ENCODE results near the gene MIPOL1.
"Not testable (repeated sequence)": the region's sequence is repeated elsewhere in the genome, so short reads cannot be mapped to it uniquely, and the experiment has no call there.

MIPOL1 gene

GRCh38 chr14:37462426-37462825 lies 264.7 kb downstream of the MIPOL1 start:
- not testable (repeated sequence) for DNase-seq (ENCODE audit: low read depth in 2 of 2)

GRCh38 chr14:37464192-37464858 lies 266.6 kb downstream of the MIPOL1 start:
- no peak for DNase-seq (ENCODE audit: low read depth in 2 of 2)

- no peak for DNase-seq (ENCODE audit: low read depth in 2 of 2)
Measured at GRCh38 chr14:37466003-37466622, 268.4 kb downstream of the MIPOL1 start.

GRCh38 chr14:37466623-37467088 lies 268.9 kb downstream of the MIPOL1 start:
- no peak for DNase-seq (ENCODE audit: low read depth in 2 of 2)

- no peak for DNase-seq (ENCODE audit: low read depth in 2 of 2)
Measured at GRCh38 chr14:37469650-37470049, 271.9 kb downstream of the MIPOL1 start.

- no peak for DNase-seq (ENCODE audit: low read depth in 2 of 2)
Measured at GRCh38 chr14:37470251-37470650, 272.5 kb downstream of the MIPOL1 start.

- DNase-seq (ENCODE audit: low read depth in 2 of 2): no peak
Measured at GRCh38 chr14:37472906-37473305, 275.2 kb downstream of the MIPOL1 start.

- no peak for DNase-seq (ENCODE audit: low read depth in 2 of 2)
Measured at GRCh38 chr14:37474191-37474590, 276.5 kb downstream of the MIPOL1 start.

- DNase-seq (ENCODE audit: low read depth in 2 of 2): no peak
Measured at GRCh38 chr14:37480446-37481290, 282.9 kb downstream of the MIPOL1 start.

- DNase-seq (ENCODE audit: low read depth in 2 of 2): no peak
Measured at GRCh38 chr14:37482428-37482827, 284.7 kb downstream of the MIPOL1 start.

GRCh38 chr14:37483672-37484071 lies 285.9 kb downstream of the MIPOL1 start:
- DNase-seq (ENCODE audit: low read depth in 2 of 2): no peak

- DNase-seq (ENCODE audit: low read depth in 2 of 2): no peak
Measured at GRCh38 chr14:37490607-37491006, 292.9 kb downstream of the MIPOL1 start.

GRCh38 chr14:37491076-37491475 lies 293.3 kb downstream of the MIPOL1 start:
- DNase-seq (ENCODE audit: low read depth in 2 of 2): no peak

GRCh38 chr14:37493606-37494005 lies 295.9 kb downstream of the MIPOL1 start:
- no peak for DNase-seq (ENCODE audit: low read depth in 2 of 2)

GRCh38 chr14:37497422-37497821 lies 299.7 kb downstream of the MIPOL1 start:
- no peak for DNase-seq (ENCODE audit: low read depth in 2 of 2)

GRCh38 chr14:37501877-37502276 lies 304.1 kb downstream of the MIPOL1 start:
- no peak for DNase-seq (ENCODE audit: low read depth in 2 of 2)

- DNase-seq (ENCODE audit: low read depth in 2 of 2): no peak
Measured at GRCh38 chr14:37508503-37508902, 310.8 kb downstream of the MIPOL1 start.

- no peak for DNase-seq (ENCODE audit: low read depth in 2 of 2)
Measured at GRCh38 chr14:37512173-37512572, 314.4 kb downstream of the MIPOL1 start.

GRCh38 chr14:37515771-37516170 lies 318.0 kb downstream of the MIPOL1 start:
- no peak for DNase-seq (ENCODE audit: low read depth in 2 of 2)

GRCh38 chr14:37526994-37527393 lies 329.3 kb downstream of the MIPOL1 start:
- DNase-seq (ENCODE audit: low read depth in 2 of 2): no peak

GRCh38 chr14:37539992-37540391 lies 342.3 kb downstream of the MIPOL1 start:
- DNase-seq (ENCODE audit: low read depth in 2 of 2): no peak

- no peak for DNase-seq (ENCODE audit: low read depth in 2 of 2)
Measured at GRCh38 chr14:37544407-37544806, 346.7 kb downstream of the MIPOL1 start.

GRCh38 chr14:37545174-37545573 lies 347.4 kb downstream of the MIPOL1 start:
- DNase-seq (ENCODE audit: low read depth in 2 of 2): no peak
